Endometrium (tissue), 2 donors: Measurements from ENCODE around the gene GLRX3.

Experiments
- FAIRE-seq: peaks from 2 replicates; lab custom pipeline; 2012; peaks lifted over from hg19 to GRCh38; lab: Jason Lieb, UNC
- donor health status: control.
- donor health status: control.

The GLRX3 gene

DNA sequence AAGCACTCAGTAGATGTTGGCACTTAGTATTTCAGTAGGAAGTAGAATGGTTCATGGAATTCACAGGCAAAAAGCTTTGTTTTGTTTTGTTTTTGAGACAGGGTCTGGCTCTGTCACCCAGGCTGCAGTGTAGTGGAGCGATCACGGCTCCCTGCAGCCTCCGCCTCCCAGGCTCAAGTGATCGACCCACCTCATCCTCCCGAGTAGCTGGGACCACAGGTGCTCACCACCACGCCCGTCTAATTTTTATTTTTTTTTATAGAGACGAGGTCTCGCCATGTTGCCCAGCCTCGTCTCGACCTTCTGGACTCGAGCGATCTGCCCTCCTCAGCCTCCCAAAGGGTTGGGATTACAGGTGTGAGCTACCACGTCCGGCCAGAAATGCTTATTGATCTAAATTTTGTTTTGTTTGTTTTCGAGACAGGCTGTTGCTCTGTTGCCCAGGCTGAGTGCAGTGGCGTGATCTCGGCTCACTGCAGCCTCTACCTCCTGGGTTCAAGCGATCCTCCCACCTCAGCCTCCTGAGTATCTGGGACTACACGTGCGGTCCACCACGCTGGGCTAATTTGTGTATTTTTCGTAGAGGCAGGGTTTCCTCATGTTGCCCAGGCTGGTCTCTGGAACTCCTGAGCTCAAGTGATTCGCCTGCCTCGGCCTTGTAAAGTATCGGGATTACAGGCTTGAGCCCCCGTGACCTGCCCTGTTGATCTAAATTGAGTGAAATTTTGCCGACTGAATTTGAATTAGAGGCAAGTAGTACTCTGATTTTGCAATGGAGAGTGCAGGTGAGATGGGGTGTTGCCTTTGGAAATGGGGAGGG, 1.7 kb downstream of the GLRX3 start:
- no peak for FAIRE-seq

DNA sequence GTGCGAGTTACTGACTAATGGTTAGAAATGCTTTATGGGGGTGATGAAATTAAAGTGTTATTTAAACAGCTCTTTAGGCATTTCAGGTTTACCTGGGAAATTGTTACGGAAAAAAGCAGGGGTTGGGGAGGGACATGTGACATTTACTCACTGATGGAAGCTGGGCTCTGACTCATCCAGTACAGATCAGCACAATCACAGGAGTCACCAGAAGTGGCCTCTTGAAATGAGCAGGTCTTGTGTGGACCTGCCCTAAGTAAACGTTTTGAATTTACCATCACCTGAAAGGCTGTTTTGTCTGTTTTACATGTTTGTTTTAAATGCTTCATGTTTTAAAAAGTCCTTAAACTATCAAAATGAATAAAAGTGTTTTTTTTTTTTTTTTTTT, 2.3 kb downstream of the GLRX3 start:
- FAIRE-seq = no peak

DNA sequence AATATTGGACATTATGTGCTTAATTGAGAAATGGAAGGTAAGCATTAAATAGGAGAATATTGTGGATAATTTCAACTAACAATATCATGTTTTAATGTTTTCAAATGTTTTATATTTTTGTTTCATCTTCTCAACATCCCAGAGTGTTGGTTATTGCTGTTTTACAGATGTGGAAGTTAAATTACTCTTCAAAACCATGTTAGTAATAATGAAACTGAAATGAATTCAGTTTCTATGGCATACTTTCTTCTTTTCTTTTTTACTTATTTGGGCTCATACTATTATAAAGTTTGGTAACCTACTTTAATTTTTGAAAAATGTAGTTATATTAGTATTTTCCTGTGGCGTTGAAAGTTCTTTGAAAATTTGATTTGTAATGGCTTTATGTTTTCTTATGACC, 4.2 kb downstream of the GLRX3 start:
- FAIRE-seq = peak; percentile 18

DNA sequence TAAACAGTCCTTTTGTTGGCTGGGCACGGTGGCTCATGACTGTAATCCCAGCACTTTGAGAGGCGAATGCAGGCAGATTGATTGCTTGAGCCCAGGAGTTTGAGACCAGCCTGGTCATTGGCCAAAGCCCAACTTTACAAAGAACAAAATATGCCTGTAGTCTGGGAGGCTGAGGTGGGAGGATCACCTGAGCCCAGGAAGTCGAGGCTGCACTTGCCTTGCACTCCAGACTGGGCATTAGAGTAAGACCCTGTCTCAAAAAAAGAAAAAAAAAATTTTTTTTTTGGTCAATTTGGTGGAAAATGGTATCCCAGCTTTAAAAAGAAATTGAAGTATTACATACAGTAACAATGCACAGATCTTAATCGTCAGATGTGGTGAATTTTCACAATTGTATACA, 4.8 kb downstream of the GLRX3 start:
- FAIRE-seq = no peak

DNA sequence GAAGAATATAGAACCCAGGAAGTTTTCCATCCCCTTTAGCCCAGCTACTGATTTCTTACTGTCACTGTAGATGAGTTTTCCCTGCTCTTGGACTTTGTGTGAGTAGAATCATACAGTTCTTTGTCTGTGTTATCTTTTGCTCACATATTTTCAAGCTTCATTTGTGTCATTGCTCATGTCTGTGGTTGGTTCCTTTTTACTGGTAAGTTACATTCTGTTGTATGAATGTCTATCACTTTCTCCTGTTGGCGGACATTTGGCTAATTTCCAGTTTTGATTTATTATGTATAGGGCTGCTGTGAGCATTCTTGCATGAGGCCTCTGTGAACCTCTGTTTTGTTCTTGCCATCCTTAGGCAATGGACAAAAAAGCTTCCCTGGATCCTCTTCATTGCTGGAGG, 5.3 kb downstream of the GLRX3 start:
- no peak for FAIRE-seq

DNA sequence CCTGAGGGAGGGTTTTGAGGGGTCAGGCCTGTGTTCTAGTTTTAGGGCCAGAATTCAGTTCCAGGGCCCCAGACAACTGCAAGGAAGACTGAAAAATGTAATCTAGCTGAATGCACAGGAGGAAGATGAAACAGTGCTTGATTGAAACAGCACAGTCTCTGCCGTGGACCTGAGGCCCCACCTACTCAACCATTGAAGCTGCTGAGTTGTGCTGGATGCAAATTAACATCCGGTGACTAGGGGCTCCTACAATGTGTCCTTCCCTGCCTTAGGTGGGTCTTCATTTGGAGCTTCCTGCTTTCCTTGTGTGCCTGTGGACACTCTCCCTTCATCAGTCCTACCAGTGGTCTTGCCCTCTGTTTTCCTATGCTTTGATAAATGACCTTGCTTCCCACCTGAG, 5.7 kb downstream of the GLRX3 start:
- no peak for FAIRE-seq

DNA sequence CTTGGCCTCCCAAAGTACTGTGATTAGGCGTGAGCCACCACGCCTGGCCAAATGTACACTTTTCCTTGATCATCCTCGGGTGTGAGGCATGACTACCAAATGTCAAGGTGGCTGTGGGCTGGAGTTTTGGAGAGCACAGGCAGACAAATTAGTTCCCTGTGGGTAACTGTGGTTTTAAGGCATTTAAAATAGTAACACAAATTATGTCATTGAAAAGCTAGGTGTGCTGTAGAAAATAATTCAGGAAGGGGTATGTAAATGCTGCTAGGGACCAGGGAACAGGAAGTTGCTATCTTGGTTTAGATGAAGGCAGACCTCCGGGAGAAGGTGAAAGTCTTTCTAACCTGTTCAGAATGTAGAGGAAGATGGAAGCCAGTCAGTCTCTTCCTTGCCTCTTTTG, 9.9 kb downstream of the GLRX3 start:
- no peak for FAIRE-seq

DNA sequence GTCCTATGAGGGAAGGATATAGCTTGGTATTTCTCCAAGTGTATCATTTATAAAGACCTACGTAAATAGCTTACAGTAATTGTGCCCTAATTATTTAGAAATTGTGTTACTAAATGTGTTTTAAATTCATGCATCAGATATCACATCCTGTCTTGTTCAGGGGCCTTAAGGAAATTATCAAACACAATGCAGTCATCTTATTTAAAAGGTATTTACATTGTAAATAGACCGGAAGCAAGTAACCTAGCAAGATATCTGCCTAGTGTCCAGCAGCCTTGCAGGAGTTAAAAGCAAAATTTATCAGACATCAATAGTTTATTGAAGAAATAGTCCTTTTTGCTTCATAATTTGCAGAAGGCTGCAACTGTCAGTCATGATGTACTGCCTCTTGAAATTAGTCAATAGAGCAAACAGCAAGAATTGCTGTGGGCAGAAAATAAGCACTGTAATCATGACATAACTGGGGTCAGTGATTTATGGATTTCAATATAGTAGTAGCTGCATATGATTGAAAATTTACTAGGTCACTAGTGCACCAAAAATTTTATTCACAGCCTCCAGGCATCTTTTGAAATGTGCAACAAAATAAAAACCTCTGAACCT, 23.1 kb downstream of the GLRX3 start:
- FAIRE-seq = no peak

DNA sequence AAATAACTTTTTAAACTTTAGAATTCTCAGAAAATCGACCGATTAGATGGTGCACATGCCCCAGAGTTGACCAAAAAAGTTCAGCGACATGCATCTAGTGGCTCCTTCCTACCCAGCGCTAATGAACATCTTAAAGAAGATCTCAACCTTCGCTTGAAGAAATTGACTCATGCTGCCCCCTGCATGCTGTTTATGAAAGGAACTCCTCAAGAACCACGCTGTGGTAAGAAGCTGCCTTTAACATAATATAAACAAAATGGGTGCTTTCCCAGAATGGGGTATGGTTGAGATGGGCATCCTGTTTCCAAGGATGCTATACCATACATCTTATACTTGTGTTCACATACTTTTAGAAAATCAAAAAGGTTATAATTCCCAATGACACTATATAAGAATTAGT, 24.6 kb downstream of the GLRX3 start:
- no peak for FAIRE-seq

DNA sequence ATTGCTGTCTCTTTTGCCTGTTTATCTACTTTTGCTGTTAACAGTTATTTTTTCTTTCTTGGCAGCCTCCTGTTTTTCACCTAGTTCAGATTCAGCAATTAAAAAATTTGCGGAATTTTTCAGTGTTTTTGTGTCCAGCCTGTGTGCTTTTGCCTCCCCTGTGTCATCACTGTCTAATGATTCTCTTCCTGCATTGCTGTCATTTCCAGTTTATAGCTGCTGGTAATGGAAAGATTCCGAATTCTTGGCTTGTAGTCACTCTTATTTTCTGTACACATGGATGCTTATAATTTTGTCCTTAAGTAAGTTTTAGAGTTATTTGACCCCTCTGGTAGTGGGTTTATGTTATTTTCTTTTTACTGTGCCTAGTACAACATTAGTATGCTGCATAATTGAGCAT, 25.1 kb downstream of the GLRX3 start:
- FAIRE-seq = no peak

DNA sequence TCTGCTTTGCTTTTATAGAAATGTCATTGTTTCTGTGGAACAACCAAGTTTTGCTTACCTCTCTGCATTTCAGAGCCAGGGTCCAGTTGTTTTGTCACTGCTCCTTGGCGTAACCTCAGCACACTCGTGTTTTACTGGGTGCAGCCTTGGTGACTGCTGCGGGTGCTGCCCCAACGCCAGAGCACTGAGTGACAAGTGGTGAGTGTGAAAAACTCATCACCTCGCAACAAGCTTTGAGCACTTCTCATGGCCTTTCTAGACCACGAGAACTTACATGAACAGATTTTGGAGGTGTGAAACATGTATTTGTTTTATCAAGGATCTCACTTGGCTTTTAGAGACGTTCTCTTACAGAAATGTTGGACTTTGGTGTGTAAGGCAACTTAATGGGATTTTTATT, 31.0 kb downstream of the GLRX3 start:
- no peak for FAIRE-seq

DNA sequence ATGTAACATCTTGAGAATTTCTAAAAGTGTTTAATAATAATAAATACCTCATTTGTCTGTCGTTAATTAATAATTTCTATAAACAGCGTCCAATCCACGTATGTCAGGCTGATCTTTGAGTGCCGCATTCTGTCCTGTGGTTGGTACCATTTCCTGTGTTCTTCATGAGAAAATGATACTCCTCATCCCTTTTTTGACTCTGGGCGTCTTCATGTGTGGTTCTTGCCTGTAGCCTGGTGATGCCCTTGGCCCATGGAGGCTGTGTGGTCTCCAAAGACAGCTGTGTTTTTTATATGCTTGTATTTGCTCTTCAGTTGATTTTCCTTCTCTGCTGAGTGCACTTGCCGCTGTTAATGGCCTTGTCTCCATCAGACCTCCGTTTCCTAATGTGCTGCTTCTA, 31.5 kb downstream of the GLRX3 start:
- FAIRE-seq = no peak

DNA sequence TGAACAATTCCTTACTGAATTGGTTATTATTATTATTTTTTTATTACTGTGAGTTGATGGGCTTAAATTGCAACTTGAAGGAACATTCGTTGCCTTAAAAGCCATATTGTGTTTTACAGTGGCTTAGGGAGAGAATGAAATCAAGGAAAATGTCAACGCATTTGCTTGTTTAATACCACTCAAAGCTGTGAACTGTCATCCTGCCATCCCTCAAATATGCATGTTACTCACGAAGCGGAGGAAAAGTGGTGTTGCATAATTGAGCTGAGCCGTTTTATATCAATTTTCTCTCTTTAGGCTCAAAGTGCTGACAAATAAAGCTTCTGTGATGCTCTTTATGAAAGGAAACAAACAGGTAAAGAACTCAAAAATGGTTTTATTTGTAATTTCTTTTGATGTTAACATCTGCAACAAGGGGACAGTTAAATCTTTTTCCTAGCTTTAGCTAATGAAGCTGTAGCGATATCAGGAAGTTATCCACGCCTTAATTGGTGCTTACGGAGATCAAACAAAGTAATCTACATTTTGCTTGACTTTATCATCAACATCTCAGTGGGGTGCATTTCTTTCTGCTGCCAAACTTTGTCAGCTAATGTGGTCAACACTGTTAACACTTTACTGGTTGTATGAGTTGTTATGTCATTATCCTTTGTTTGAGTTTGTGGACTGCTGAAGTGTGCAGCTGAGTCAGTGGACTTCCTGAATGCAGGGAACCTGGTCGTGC, 33.1 kb downstream of the GLRX3 start:
- no peak for FAIRE-seq

DNA sequence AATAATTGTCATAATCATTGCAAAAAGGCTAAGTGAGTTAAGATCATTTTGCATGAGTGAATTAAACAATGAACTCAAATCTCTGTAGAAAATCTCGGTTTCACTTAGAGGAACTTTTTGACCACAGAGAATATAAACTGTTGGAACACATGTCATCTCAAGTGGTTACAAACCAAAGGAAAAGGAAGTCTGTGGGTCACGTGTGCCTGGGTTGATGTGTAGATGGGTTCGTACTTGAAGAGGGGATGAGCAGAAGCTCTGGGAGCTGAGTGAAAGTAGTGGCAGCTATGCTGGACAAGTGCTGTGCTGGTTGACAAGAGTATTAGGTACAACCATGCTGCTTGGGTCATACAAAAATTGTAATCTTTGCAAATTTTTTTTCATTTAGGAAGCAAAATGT, 35.0 kb downstream of the GLRX3 start:
- no peak for FAIRE-seq

DNA sequence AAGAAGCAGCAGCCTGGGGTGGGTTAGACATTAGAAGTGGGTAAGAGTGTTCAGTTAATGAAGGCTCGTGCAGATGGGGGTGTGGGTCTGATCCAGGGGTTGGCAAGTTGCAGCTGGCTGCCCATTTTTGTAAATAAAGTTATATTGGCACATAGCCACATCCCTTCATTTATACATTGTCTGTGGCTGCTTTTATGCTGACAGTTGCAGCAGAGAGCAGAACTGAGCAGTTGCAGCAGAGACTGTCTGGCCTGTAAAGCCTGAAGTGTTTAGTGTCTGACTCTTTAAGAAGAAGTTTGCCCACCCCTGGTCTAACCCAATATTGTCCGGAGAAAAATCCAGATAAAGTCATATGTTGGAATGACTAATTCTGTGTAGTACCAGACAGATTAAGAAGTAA, 38.1 kb downstream of the GLRX3 start:
- FAIRE-seq = no peak

DNA sequence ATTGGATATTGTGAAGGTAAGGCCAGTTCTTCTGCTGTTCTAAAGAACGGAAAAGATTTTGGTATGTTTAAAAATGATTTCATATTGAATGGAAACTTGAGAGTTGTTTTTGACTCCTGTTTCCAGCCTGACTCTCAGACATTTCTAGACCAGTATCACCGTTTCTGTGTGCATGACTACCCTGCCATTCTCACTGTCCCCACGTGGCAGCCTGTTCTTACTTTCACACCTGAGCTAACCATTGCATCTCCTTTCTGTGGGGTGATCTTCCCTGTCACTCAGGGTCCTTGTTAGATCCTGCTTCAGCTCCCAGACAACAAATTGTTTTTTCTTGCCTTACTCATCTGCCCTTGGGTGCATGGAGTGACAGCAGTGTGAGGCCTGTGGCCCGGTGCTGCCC, 38.9 kb downstream of the GLRX3 start:
- FAIRE-seq = no peak

DNA sequence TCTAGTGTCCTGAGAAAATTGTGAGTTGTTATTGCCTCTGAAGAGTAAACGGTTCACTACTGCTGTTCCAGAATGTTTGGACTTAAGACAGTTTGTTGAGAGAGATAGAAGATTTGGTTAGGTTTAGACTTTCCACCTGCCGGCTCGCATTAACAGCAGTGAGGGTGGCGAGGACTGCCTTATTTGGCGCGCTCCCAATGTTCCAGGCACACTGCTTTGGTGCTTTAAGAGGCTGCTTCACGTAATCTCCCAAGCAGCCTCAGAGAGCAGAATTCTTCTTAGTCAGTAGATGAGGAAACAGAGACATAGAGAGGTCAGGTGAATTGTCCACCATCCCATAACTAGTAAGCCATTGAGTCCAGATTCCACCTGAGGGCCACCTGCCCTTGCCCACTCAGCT, 41.1 kb downstream of the GLRX3 start:
- no peak for FAIRE-seq

DNA sequence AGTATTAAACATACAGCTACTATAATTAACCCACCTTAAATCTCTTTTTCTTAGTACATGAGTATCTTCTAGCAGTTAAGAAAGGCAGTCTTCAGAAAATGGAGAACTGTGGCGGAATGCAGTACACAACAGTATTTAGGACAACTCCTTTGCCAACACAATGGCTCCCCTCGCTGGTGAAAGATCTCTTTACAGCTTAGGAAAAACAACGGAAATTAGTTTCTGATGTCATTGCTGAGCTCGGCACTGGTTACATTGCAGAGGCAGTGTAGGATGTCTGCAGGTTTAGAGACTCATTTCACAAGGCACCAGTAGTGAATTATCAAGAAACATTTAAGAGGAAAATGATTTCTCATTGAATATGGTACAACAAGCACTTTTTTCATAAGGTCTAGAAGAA, 43.4 kb downstream of the GLRX3 start:
- no peak for FAIRE-seq

DNA sequence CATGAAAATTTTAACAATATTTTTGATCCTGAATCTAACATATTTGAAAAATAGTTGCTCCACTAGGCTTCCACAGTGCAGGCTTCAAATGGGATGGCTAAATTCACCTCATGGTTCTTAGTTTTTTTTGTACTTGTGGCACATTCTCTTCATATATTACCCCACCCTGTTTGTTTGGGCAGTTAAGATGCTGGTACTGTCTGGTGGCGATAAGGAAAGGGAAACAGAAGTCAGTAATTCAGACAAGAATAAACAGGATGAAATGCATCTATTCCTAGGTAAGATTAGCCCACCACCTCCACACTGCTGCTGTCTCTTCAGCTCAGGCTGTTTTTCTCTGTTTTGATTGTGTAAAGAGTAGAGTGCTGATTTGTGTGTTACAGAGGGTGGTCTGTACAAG, 44.2 kb downstream of the GLRX3 start:
- no peak for FAIRE-seq

DNA sequence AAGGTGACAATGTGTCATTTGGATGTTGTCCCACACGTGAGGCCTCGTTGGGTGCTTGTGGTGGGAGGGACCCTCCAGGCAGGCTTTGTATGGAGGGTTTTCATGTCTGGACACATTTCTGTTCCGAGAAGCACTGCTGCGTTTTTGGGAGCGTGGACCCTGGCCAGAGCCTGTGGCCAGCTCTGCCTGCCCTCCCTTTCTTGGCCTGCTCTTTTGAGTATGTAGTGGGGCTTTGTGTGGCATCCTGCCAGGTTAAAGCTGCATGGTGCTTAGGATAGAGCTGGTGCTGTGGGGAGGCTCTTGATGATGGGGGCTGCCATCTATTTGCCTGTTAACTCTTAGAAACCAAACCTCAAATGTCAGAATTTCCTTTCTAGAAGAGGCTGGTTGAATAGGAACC, 45.7 kb downstream of the GLRX3 start:
- FAIRE-seq = no peak

DNA sequence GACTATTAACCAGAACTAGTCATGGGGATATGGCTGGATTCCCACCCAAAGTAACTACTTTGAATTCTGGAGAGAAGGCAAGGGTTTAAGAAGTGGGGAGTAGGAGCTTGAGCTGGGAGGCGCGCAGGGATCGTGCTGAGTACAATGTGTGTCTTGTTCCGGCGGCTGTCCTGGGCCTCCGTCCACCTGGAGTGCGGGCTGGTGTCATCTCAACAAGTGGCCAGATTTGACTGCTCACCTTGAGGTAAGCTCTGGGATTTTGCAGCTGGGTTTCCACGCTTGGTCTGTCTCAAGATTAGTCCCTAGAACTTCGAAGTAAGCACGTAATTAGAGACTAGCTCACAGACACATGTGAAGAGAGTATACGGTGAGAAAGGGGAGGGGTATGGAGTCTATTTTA, 49.4 kb downstream of the GLRX3 start:
- no peak for FAIRE-seq

DNA sequence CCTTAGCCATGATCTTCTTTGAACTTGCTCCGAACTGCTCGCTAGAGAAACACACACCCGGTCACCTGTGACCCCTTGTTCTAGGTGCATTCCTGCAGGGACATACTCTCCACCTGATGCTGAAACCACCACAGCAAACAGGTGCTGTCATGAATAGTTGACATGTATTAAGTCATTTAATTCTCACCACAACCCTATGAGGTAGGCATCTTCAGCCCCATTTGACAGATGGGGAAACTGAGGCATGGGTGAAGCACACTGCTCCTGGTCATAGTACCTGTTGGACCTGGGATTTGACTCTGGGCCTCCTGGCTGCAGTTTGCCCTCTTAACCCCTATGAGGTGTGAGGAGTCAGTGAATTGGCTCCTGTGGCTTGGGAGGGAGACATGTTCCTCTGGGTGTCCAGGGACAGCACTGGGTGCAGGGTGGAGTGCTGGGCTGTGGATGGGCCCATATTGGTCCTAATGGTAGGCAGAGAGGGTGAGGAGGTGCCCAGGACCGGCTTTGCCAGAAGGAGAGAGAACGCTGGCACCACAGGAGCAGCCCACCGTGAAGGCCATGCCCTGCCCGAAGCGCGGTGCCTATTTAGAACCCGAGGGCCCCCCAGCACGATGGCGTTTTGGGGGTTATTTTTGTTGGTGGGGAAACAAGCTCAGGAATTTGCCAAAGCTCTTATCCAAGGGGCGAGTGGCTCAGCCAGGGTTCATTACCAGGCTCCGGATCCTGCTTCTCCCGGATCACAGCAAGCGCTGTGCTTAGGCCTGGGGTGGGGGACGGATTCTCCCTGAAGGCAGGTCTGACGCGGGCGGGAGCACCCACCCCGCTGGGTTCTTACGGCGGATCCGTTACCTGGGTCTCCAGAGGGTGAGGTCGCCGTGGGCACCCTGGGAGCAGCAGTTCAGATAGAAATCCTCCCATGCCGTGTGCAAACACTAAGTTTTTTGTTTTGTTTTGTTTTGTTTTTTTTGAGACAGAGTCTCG, 52.3 kb downstream of the GLRX3 start:
- no peak for FAIRE-seq
